ENCODE data around the gene TAS2R41.

Gene TAS2R41

DNA sequence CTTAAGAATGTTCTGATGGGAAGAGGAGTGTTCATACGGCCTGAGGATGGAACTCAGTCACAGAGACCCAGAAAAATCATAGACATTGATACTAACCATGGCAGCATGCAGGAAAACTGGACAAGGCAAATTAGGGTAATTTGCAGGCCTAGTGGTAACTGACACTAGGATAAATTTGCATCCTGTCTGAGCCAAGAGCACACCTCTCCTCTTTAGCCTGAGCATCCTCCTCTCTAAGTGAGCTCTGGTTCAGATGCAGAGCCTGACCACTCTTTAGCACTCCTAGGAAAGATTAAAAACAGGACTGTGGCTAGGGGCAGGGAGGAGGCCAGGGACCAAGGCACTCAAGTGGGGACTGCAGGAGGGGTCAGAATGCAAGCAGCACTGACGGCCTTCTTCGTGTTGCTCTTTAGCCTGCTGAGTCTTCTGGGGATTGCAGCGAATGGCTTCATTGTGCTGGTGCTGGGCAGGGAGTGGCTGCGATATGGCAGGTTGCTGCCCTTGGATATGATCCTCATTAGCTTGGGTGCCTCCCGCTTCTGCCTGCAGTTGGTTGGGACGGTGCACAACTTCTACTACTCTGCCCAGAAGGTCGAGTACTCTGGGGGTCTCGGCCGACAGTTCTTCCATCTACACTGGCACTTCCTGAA, at the start of gene TAS2R41:
TSS of gene TAS2R41 (plus strand) at position 373 of the 650 bp plus-strand sequence. CDS start at position 373, 0 bp downstream.
- in situ Hi-C loops (cut with MboI; ENCODE audit: low sequenced_read_pairs, unreplicated experiment), result no loop called here

DNA sequence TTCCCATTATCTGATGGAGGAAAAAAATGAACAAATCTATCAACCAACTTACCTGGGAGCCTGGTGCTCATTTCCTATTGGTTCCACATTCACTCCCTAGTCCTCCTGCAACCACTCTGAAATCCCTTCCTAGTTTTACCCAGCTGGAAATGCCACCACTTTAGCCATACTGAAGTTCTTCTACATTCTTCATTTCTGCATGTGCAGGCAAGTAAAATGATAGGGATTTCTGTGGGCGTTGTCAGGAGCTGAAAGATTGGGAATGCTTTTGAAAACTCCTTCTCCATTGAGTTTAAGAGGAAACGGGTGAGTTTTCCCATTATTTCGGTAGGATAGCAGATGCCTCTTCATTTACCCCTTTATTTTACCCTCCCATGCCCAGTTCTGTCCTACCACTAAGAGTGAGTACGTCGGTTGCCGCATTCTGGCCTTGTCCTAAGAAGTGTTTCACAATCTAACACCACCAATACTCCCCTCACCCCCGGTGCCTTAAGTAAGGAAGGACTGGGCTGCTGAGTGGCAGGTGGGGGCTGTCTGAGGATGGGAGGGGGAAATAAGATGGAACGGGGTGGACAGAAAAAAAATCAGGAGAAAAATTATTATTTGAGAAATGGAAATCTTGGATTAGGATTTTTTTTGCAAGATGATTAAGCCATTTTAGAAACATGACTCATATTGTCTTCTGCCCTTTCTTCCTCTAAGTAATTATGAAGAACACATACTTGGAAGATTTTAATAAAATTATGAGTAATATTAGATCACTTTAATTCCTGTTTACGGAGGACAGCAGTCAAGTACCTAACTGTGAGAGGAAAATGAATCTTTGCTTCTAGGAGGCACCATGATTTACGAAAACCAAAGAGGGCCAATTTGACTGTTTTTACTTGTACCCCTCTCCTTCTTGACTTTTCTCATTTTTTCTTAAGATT, 47.6 kb upstream of the TAS2R41 start:
- in situ Hi-C loops (cut with MboI; ENCODE audit: low sequenced_read_pairs, unreplicated experiment), result no loop called here
- no peak for DNase-seq (ENCODE audit: low spot score)
- TF ChIP-seq CTCF (IDR thresholded peaks at IDR 0.05; ENCODE audit: borderline replicate concordance, control extremely low read depth, extremely low read depth, insufficient read depth, missing control alignments), result no peak

More for the DNA sequence above, at the start of gene TAS2R41:
- DNase-seq (ENCODE audit: low spot score), result no peak
- no peak for TF ChIP-seq CTCF (IDR thresholded peaks at IDR 0.05; ENCODE audit: borderline replicate concordance, control extremely low read depth, extremely low read depth, insufficient read depth, missing control alignments)

DNA sequence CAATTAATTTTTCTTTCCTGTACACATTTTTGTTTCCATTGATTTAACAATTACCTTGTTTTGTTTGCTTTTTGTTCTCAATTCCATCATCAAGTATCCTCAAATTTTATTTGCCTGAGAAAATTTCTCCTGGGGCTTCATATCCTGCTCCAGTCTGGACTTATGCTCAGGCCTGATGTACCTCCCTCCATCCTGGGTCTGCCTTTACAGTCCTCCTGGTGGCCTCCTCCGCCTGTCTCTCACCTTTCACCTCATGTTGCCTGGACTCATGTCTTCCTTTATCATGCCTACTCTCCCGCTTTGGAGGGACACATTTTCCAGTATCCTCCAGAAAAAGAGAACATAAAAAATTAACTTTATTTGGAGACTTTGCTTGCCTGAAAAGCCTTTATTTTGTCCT, 46.6 kb upstream of the TAS2R41 start:
- no peak for DNase-seq (ENCODE audit: low spot score)
- in situ Hi-C loops (cut with MboI; ENCODE audit: low sequenced_read_pairs, unreplicated experiment), result no loop called here
- TF ChIP-seq CTCF (IDR thresholded peaks at IDR 0.05; ENCODE audit: borderline replicate concordance, control extremely low read depth, extremely low read depth, insufficient read depth, missing control alignments), result no peak

DNA sequence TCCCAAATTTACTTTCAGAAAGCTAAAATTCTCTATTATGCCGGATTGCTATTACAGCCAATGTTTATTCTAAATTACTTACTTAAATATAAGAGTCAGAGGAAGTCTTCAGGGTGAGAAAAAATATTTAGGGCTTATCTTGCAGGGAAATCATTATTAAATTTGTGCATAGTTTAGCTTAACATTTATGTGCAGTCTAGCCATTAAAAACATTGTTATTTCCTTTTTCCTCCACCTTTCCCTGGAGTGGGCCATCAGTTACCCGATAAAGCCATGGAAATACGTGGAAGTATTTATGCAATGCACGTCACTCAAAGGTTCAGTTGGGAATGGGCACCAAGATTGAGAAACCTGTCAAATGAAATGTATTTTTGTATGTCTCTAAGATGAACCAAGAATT, 43.9 kb upstream of the TAS2R41 start:
- no peak for DNase-seq (ENCODE audit: low spot score)
- no peak for TF ChIP-seq CTCF (IDR thresholded peaks at IDR 0.05; ENCODE audit: borderline replicate concordance, control extremely low read depth, extremely low read depth, insufficient read depth, missing control alignments)
- in situ Hi-C loops (cut with MboI; ENCODE audit: low sequenced_read_pairs, unreplicated experiment), result no loop called here

- in situ Hi-C loops (cut with MboI; ENCODE audit: low sequenced_read_pairs, unreplicated experiment), result no loop called here
- no peak for DNase-seq (ENCODE audit: low spot score)
- TF ChIP-seq CTCF (IDR thresholded peaks at IDR 0.05; ENCODE audit: borderline replicate concordance, control extremely low read depth, extremely low read depth, insufficient read depth, missing control alignments), result no peak
Observed at GRCh38 chr7:143434660-143435059, 43.0 kb upstream of the TAS2R41 start.

DNA sequence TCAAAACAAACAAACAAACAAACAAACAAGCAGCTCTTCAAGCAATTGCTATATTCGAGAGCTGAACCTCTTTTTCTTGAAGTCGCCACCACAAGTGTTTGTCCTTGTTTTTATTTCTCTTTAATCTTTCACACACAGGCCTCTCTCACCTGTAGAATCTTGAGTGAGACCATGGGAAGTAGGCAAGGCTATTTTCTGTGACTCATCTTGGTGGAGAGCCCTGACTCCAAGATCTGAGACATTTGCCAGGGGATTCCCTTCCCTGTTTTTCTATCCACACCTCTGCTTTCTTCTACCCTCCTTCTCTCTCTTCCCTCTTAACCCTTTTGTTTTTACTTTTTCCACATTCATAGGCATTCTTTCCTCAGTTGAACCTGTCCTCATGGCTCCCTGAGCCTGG, 42.4 kb upstream of the TAS2R41 start:
- in situ Hi-C loops (cut with MboI; ENCODE audit: low sequenced_read_pairs, unreplicated experiment), result no loop called here
- no peak for TF ChIP-seq CTCF (IDR thresholded peaks at IDR 0.05; ENCODE audit: borderline replicate concordance, control extremely low read depth, extremely low read depth, insufficient read depth, missing control alignments)
- no peak for DNase-seq (ENCODE audit: low spot score)

Data from GM13976 (cell line).